ENCODE data around the gene ZDHHC18.

Gene ZDHHC18

GRCh38 chr1:26890467-26890796 is 63.9 kb downstream of the ZDHHC18 start:
- no peak for DNase-seq (ENCODE audit: insufficient read length)
- no peak for TF ChIP-seq POLR2AphosphoS5 (IDR thresholded peaks at IDR 0.05; ENCODE audit: low read depth, low read length)
- no peak for TF ChIP-seq POLR2A (IDR thresholded peaks at IDR 0.05; ENCODE audit: low read depth, low read length)
- TF ChIP-seq TAF1 (IDR thresholded peaks at IDR 0.05; ENCODE audit: borderline replicate concordance, low read depth, low read length) = no peak
- FAIRE-seq = no peak

- DNase-seq (ENCODE audit: insufficient read length) (no peak), FAIRE-seq (no peak)
- TF ChIP-seq TAF1 (IDR thresholded peaks at IDR 0.05; ENCODE audit: borderline replicate concordance, low read depth, low read length) (no peak), POLR2A (IDR thresholded peaks at IDR 0.05; ENCODE audit: low read depth, low read length) (no peak), POLR2AphosphoS5 (IDR thresholded peaks at IDR 0.05; ENCODE audit: low read depth, low read length) (no peak)
Measured at GRCh38 chr1:26894263-26894662, 67.8 kb downstream of the ZDHHC18 start.

- no peak for TF ChIP-seq POLR2A (IDR thresholded peaks at IDR 0.05; ENCODE audit: low read depth, low read length)
- TF ChIP-seq TAF1 (IDR thresholded peaks at IDR 0.05; ENCODE audit: borderline replicate concordance, low read depth, low read length) = no peak
- no peak for TF ChIP-seq POLR2AphosphoS5 (IDR thresholded peaks at IDR 0.05; ENCODE audit: low read depth, low read length)
- no peak for DNase-seq (ENCODE audit: insufficient read length)
- no peak for FAIRE-seq
Measured at GRCh38 chr1:26897351-26897750, 70.9 kb downstream of the ZDHHC18 start.

DNA sequence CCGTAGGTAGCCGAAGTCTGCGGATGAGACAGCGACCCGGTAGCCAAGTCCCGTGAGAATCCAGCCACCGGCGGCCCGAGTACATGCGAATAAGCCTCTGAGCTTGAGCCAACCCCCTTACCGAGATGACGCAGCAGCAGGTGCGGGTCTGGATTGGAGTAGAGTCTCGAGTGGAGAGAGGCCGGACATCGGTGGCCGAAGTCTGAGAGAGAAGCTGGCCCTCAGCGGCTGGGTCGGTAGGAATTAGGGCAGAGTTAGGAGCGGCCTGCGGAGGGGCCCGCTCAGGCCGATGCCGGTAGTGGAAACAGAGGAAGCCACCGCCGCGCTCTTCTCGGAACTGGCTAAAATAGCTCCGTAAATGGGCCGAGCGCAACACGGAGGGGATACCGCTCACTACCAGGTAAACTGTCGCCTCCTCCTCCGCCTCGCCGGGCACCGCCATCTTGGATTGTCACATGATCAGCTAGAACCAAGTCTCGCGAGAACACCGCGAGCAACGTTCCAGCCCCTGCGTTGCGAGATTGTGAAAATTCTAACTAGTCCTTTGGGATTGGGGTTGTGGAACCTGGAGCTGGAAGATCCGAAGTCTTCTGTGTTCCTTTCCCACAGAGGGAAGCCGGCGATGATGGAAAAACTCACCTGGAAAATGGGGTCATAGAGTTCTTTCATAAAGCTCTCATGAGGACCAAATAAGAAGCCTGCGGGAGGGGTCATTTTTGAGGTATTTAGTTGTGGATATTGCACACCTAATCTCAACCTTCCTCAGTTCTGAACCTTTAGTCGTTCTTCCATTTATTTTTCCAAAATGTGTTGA is 73.7 kb downstream of the ZDHHC18 start, which contains the start of gene GPATCH3:
Gene GPATCH3 (minus strand): TSS at position 467 of the 814 bp plus-strand sequence. CDS start 25 bp downstream, at position 442.
- TF ChIP-seq TAF1 (IDR thresholded peaks at IDR 0.05; ENCODE audit: borderline replicate concordance, low read depth, low read length) (peak; percentile 95), POLR2AphosphoS5 (IDR thresholded peaks at IDR 0.05; ENCODE audit: low read depth, low read length) (peak; percentile 83), POLR2A (IDR thresholded peaks at IDR 0.05; ENCODE audit: low read depth, low read length) (peak; percentile 92)
- DNase-seq (ENCODE audit: insufficient read length) (peak; percentile 80), FAIRE-seq (peak; percentile 84)

- FAIRE-seq (peak; percentile 9), DNase-seq (ENCODE audit: insufficient read length) (no peak)
- TF ChIP-seq POLR2A (IDR thresholded peaks at IDR 0.05; ENCODE audit: low read depth, low read length) (no peak), TAF1 (IDR thresholded peaks at IDR 0.05; ENCODE audit: borderline replicate concordance, low read depth, low read length) (no peak), POLR2AphosphoS5 (IDR thresholded peaks at IDR 0.05; ENCODE audit: low read depth, low read length) (no peak)
Measured at GRCh38 chr1:26900815-26901511, 74.5 kb downstream of the ZDHHC18 start.
